ENCODE measurements around the gene ADAMTS4.
A peak's percentile ranks its signal among the peaks of the same experiment; 100 is the strongest.

The ADAMTS4 gene

DNA sequence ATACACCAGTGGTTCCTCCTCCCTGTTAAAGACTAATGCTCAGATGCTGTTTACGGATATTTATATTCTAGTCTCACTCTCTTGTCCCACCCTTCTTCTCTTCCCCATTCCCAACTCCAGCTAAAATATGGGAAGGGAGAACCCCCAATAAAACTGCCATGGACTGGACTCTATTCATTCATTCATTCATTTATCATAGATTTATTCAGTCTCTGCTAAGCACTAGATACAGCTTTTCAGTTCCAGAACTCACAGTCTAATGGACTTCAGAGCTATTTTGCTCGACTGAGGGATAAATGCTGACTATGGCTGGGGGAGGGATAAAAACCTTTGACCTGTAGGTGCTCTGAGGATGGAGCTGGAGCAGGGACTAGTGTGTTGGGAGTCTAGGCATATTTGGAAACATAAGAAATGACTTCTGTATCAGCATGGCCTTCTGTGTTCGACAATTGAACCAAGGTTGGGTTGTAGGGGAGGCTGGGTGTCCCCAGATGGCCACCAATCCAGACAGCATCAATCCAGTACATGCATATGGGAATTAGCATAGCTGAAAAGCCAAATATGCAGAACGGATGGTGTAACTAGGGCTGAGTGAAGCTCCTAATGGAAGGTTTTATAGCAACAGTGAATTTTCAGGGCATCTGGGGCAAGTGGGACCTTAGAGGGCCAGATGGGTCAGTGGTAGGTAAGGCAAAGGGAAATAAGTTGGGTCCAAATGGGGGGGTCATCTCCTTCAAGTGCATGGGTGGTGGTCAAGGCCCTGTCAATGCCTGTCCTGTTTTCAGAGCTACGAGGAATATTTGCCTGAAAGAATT is 20.4 kb upstream of the ADAMTS4 start:
- DNase-seq = no peak

DNA sequence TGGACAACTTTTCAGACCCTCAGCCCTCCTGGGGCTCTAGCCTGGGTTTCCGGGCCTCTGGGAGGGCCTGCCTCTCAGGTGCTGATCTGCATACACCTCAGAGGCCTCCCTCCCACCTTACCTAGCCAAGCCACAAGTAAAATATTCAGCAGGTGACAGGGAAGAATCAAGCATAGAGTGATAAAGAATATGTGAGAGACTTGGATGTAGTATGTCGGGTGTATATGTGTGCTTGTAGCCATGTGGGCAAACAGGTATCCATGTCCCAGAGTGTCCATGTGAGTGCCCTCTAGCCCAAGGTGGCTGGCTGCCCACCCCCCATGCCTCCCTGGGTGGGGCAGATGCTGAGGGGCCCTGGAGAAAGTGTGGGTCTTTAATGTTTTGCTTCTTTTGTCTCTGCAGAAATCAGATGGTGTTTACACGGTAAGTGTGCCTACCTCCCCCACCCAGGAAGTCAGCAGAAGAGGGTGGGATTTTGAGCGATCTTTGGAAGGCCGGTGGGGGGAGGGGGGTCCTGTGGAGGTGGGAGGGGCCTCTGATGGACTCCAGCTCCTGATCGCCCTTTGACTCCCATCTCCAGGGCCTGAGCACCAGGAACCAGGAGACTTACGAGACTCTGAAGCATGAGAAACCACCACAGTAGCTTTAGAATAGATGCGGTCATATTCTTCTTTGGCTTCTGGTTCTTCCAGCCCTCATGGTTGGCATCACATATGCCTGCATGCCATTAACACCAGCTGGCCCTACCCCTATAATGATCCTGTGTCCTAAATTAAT is 19.6 kb upstream of the ADAMTS4 start:
- no peak for DNase-seq

DNA sequence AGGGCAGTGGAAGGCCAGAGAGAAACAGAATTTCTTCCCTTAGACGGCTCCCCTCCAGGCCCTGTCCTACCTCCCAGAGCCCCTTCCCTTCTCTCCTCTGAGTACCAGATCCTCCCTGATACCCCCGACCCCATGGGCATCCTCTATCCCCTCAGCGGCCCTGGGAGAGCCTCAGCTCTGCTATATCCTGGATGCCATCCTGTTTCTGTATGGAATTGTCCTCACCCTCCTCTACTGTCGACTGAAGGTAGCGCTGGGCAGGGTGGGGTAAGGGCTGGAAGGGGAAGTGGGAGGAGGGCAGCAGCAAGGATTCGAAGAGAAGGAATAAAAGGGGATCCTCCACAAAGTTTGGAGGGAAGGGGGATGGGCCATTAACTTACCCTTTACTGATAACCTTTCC is 19.0 kb upstream of the ADAMTS4 start:
- no peak for DNase-seq

DNA sequence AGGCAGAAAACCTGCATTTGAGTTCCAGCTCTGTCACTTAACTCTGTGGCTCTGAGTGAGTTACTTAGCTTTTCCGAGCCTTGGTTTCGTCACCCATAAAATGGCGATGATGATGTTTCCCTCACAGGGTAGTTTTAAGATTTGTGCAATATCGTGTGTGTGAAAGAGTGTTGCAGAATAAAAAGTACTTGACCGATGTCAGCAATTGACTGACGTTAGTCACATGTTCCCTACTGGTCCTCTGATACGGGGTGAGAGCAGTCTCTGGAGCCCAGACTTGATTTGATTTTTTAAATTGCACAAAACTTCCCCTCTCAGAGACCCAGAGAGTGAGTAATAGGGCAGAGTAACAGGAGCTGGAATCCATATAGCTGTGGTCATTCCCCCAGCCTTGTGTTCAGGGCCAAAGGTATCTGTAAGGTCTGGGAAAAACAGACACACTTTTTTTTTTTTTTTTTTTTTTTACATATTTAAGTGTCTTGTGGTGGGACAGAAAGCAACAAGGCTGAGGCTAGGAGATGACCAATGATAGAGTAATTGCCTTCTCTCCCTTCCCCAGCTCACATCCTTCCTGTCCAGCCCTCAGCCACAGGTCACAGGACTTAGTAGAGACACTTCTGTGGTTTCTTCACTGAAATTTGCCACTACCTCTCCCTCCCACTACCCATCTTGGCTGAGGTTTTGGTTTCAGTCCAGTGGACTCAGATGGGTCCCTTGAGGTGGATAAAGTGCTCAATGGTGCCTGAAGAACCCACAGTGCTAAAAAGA is 18.3 kb upstream of the ADAMTS4 start:
- peak; percentile 68 for DNase-seq

DNA sequence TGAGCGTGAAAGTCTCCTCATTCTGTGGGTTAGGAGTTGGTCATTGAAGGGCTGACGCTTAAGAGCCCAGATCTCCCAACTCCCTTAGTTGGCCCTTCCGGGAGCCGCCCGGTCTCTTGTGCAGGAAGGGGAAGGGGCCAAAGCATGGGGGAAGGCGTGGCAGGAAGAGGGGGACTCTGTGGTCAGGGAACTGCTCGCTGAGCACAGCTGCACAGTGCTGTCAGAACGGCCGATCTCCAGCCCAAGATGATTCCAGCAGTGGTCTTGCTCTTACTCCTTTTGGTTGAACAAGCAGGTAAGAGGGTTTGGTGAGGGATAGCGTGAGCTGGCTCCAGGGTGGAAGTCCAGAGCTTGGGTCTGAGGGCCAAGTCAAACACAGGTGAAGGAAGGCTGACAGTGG is 16.2 kb upstream of the ADAMTS4 start, which contains the start of gene FCER1G:
TSS of gene FCER1G (plus strand) at position 220 of the 400 bp plus-strand sequence. CDS start at position 247, 27 bp downstream.
- DNase-seq = peak; percentile 78

DNA sequence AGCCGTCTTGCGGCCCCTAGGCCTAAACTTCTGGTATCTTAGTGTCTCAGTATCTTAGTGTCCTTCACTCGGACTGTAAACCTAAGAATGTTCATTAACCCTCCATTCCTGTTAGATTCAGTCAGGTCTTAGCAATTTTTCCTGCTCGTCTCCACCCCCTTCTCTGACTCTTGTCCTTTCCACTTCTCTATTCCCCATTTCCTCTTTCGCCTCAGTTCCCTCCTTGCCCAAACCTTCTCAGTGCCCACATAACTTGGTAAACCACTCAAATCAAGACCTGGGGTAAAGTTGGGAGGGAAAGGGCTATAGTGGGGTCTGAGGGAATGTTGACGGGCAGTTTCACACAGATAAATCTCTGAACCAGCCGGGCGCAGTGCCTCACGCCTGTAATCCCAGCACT is 15.5 kb upstream of the ADAMTS4 start:
- DNase-seq = no peak

DNA sequence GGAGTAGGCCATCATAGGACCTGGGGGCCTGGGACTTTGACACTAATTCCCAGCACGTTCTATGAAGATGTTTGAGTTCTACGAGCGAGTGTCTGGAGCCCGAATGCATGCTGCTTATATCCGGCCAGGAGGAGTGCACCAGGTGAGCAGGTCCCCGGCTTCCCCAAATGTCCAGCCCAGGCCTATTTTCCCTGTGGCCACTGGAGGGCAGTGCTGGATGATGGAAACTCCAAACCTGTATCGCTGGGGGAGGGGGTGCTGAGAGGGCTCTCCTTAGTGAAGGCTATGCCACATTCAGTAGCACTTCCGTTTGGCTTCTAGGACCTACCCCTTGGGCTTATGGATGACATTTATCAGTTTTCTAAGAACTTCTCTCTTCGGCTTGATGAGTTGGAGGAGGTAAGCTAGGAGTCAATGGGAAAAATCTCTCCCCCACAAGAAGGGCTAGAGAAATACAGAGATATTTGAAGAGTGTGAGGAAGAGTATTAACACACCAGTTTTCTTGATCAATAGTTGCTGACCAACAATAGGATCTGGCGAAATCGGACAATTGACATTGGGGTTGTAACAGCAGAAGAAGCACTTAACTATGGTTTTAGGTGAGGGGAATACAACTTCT is 11.0 kb upstream of the ADAMTS4 start:
- DNase-seq = peak; percentile 36

DNA sequence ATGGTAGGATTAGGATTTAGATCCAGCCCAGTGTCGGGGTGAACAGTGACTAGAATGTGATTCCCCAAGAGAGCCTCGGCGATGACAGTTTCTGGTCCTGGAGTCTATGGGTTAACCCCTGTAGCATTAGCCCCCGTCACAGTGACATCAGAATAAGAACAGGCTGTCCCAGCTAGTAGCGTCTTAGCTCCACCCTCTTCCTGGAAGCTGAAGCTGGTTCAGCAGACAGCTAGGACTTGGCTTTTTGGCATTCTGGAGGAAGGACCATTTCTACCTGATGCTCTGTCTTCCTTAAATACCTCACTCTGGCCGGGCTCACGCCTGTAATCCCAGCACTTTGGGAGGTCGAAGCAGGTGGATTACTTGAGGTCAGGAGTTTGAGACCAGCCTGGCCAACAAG is 8.3 kb upstream of the ADAMTS4 start:
- DNase-seq = no peak

DNA sequence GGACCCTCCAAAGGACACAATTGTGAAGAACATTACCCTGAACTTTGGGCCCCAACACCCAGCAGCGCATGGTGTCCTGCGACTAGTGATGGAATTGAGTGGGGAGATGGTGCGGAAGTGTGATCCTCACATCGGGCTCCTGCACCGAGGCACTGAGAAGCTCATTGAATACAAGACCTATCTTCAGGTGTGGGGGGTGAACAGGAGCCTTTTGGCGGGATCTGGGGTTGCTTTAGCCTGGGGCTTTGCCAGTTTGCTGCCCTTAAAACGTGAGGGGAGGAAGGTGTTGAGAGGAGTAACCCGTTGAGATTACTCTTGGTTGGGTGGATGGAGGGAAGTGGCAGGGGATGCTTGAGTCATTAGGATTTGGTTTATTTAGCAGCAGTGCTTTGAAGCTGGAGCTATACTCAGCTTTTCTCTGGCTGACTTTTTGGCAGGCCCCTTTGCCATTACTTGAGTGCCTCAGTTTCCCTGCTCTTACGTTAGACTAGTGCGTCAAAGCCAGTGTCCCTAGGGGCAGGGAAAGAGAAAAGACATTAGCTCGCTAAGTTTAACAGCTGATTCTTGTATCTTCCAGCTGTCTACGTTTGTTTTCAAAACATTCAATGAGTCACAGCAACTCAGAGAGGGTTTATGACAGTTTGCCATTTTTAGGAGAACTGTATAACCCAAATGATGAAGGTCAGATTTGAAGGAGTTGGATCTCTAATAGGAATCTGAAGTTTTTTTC is 7.7 kb upstream of the ADAMTS4 start:
- no peak for DNase-seq

DNA sequence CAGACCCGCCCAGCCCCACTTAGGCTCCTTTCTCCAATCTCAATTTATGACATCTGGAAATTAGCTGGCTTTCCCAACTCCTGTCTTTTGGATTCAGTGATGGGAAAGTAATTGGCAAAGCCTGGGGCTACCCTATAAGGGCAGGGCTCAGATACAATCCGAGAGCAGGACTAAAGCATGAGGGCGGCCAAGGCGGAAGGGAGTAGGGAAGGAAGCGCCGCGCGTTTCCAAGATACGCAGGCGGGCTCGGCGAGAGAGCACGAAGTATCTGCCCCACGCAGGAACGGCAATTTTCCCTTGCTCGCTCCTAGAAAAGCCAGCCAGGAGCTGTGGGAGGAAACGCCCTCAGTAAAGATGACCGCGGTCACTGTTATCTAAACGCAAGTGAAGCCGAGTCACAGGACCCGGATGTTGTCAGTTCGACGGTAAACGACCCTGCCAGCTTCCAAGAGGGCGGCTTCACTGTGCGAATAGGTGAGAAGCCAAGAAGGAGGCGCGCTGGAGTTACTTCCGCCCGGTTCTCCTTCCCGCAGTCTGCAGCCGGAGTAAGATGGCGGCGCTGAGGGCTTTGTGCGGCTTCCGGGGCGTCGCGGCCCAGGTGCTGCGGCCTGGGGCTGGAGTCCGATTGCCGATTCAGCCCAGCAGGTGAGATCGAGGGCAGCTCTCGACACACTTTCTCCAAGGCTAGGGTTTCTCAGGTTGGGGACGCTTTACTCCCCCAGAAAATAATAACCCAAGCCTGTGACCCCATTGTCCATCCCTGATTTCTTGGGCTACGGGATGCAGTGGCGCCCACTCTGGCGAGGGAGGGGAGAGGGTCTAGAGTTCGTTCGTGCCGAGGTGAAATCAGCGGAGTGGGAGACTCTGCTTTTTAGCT is 3.2 kb upstream of the ADAMTS4 start, which contains the start of gene NDUFS2:
TSS of gene NDUFS2 (plus strand) at position 532 of the 877 bp plus-strand sequence. CDS start at position 551, 19 bp downstream.
- DNase-seq = peak; percentile 95

DNA sequence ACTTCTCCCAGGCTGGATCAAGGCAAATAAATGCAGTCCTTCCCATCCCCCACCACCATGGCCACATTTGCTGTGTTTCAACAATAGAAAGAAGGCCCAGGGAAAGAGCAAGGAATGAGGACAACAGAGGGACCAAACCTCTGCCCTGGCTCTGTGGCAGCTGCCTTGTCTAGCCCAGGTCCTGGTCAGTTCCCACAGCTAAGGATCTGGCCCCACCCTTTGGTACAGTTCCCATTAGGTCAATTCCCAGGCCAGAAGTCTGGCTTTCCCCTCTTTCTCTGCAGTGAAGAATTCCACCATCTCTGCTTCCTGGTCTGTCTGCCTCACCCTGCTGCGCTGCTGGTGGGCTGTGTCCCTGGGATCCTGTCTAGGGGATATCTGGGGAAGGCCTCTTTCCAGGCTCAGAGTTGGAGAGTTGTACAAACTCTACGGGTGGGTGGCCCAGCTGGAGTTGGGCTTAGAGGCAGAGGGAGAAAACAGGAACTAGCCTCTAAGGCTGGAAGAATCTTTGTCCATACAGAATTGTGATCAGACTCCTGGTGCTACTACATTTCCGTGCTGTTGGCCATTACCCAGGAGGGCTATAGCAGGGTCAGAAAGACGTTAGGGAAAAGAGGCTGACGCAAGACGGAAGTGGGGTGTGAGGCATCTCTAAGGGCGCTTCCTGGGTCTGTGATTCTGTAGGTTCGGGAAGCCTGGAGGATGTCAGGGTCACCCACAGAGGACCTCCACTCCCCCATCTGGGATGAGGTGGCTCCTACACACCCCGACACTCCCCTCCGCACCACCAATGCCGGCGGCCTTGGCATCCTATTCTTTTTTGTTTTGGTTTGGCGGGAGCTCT is 2.4 kb upstream of the ADAMTS4 start:
- peak; percentile 57 for DNase-seq

DNA sequence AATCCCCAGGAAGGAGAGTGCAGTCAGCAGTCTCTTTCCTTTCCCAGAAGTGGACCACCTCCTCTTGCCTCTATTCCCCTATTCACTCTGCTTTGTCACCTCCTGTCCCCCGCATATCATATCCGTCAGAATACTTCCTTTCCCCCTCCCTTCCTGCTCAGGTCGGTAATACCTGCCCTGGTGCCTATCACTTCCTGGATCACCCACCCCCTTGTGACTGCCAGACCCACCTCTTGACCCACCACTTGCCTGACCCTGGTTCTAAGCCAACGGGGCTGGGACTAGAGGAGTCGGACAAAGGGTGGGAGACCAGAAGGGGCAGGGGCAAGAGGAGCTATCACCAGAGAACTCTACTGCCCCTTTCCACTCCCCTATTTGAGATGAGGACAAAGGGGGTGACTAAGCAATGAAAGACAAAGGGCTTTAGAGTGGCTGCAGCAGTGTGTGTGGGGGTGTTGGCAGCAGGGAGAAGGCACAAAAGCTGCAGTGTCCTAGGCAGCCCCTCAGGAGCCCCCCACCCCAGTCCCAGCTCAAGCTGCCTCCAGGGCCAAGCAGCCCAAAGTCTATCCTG is 1.7 kb upstream of the ADAMTS4 start:
- no peak for DNase-seq

DNA sequence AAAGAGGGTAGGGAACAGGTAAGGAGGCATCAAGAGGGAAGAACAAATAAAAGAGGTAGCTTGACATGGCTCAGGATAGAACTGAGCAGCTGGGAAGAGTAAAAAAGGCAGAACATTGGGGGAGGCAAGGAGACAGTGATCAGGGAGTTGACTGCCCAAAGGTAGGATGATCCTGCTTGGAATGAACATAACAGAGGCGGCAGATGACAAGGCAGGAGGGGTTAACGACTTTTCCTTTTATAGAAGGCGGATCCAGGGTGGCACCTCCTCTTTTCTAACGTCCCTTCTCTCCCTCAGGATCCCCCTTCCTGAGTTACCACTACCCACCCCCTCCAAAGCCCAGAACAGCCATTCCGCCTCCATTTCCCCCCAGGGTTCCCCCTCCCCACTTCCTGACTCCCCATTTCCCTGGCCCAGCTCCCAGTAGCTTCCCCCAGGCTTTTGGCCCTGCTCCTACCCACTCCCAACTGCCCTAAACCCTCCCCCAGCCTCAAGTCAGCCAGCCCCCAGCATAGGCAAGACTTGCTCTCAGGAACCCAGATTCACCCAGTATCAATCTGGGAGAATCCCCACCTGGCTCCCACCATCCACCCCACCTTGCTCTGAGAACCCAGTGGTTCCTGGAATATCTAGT is 769 bp upstream of the ADAMTS4 start:
- no peak for DNase-seq

DNA sequence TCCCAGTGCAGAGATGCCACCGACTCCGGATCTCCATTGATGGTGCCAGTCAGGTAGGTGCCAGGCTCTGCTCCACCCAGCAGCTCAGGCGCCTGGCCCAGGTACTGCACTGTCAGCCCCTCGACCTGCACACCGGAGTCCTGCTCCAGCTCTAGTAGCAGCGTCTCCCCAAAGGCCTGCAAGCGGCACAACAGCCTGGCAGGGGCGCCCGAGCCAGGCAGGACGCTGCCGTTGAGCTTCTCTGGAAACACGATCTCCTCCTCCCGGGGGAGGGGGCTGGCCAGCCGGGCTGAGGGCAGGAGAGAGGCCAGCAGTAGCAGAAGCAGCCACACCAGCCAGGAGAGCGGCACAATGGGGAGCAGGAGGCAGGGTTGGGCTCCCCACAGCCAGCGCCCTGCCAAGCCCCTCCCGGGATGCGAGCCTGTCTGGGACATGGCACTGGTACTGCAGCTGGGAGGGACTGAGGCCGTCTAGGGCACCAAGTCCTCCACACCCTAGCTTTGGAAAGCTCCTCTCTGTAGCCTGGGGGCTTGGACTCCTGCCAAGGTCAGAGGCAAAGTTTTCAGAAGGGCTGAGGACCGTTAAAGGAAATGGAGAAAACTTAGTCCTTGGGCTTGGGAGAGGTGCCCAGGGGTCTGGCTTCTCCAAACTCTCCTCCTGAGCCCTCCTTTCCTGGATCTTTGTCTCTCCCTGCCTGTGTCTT is 509 bp downstream of the ADAMTS4 start:
- DNase-seq = no peak

DNA sequence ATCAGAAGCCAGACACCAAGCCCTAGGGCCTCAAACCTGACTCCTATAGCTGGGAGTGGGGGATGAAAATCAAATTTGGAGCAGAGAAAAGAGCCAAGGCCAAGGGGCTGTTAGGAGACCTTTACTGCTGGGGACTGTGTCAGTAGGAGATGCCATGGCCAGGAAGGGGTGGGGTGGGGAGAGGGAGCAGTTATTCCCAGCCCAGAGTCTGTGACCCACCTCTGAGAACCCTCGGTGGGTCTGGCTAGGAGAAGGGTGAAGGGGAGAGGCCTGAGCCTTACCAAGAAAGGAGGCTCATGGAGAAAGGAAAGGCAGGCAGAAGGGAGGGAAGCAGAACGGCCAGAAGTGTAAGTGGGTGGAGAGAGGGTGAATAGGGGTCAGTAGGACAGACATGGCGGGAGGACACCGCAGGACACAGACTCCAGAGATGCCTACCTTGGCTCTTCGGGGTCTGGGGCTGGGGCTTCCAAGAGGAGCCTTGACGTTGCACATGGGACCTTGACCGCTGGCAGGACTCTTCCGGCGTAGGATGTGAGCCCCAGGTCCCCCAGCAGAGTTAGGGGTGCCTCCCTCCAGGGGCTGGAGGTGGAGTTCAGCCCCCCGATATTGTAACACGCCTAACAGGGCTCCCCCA is 1.2 kb downstream of the ADAMTS4 start:
- no peak for DNase-seq

DNA sequence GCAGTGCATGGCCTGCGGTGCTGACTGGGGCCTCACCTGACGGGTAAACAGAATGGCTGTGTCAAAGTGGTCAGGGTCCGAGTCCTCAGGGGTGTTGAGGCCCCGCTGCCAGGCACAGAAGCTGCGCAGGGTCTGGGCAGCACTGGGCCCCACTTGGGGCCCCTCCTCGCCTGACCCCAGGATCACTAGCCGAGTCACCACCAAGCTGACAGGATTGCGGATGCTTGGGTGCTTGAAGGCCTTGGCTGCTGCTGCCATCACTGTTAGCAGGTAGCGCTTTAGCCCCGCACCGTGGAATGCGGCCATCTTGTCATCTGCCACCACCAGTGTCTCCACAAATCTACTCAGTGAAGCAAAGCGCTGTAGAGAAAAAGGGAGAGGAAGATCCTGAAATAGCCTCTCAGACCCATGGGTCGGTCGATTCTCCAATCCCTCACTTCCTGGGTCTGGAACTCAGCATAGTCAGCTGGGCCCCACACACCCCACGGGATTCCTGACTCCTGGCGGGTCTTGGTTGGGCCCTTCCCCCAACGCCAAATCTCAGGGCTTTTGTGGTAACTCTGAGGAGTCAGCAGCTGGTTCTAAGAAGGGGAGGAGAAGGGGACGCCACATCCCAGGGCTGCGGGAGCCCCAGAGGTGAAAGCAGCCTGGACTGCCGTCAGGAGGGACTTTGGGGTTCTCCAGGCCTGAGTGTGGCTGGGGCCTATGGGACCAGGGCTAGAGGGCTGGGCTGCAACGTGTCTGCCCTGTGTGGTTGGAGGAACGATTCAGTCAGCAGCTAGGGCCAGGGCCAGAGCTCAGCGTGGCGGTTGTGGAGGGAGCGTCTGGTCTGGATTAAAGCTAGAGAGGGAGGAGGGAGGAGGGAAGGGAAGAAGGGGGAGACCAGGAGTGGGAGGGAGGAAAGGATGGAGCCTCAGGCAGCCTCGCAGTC is 2.1 kb downstream of the ADAMTS4 start:
- no peak for DNase-seq

DNA sequence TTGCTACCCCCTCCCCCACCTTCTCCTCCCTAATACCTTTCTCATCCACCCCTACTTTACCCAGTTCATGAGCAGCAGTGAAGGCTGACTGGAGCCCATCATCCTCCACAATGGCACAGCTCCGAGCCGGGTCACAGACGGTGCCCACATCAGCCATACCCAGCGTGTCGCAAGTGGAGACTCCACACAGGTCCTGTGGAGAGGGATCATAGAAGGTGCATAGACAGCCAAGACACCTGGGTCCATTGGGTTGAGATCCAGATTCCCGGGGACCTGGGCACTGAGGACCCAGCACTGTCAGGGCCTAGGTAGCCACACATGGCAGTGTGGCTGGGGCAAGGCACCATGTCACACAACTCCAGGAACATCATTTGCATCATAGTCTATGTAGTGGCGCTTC is 2.7 kb downstream of the ADAMTS4 start:
- DNase-seq = no peak

Measured in GF-D8 (cell line).